ENCODE measurements around the gene CGNL1.

CGNL1 gene

DNA sequence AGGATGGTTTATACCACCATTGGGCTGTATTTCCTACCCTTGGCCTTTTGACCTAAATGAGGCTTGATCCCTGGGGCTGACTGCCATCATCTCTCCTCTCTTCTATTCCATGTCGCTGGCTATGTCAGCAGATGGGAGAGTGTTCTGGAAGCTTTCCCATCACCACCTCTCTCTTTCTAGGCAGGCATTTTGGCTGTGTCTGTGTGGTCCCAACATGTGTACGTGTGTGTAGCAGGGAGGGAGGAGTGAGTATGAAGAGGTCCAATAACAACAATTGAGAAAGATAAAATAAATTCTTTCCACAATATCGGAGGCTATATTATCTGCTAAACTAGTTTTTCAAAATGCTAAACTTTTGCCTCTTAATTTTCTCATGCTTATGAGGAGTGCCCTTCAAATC, 34.1 kb downstream of the CGNL1 start:
- Histone ChIP-seq H3K4me1 (ENCODE audit: control insufficient read depth, insufficient read depth, low read length) (no peaks in the 10 kb centered on the region), H3K36me3 (ENCODE audit: control insufficient read depth in 2 of 2, insufficient read depth in 1 of 2, low read length in 2 of 2) (no peaks in the 10 kb centered on the region), H3K9me3 (ENCODE audit: control insufficient read depth, insufficient read depth, low read depth, low read length) (no peaks in the 10 kb centered on the region), H3K4me3 (ENCODE audit: low read depth, low read length) (no peak overlapping the region), H3K27ac (ENCODE audit: extremely low read depth, low read depth, low read length) (no peak overlapping the region)
- TF ChIP-seq ZNF426 (tag by site-specific recombination; IDR thresholded peaks at IDR 0.05) = no peak
- no peak for TF ChIP-seq ZNF704 (tag by site-specific recombination; IDR thresholded peaks at IDR 0.05)
- TF ChIP-seq ZNF600 (tag by site-specific recombination; IDR thresholded peaks at IDR 0.05) = no peak
- TF ChIP-seq ZNF658 (tag by site-specific recombination; IDR thresholded peaks at IDR 0.05) = no peak
- no peak for TF ChIP-seq ZNF777 (tag by site-specific recombination; IDR thresholded peaks at IDR 0.05; ENCODE audit: borderline replicate concordance)
- no peak for TF ChIP-seq TRIM28 (IDR thresholded peaks at IDR 0.05; ENCODE audit: borderline replicate concordance, low read length)
- TF ChIP-seq ZBTB7A (tag by site-specific recombination; IDR thresholded peaks at IDR 0.05; ENCODE audit: low read depth) = no peak
- ChIA-PET POLR2A (no interaction called here), CTCF (no interaction called here)

DNA sequence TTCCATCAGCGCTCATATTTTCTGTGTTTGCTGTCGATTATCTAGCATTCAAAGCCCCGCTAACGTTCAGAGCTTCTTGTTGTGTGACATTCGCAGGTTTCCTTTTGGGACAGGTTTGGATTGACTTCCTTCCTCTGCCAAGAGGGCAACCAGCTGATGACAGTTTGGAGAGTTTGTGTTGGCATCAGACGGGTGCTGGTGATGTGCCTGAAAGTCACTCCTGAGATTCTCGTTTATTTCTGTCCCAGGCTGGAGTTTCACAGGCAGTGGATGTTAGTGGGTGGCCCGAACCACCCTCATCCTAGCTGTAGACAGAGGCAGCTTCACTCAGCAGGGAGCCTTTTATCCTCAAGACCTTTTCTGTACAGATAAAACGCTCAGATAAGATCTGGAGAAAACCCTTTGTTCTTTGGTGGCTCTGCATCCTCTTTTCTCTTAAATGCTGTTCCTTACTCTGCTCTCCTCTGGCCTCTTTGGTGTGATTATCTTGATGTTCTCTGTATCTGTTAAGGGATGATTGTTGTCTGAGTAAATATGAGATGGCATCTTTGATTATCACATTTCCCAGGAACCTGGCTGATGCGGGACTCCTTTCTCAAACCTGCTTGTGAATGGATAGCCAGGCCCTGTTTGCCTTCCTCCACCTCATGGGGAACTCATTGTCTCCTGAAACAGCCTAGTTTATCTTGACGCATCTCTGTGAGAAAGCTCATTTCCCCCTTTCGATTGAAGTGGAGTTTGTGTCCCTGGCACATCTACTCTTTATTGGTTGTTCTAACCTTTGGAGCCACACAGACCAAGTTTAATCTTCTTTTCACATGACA, 35.9 kb downstream of the CGNL1 start:
- POLR2A ChIA-PET = no interaction called here
- no peak overlapping the region for H3K4me3 ChIP-seq (ENCODE audit: low read depth, low read length)
- H3K9me3 ChIP-seq (ENCODE audit: control insufficient read depth, insufficient read depth, low read depth, low read length) = no peaks in the 10 kb centered on the region
- no peaks in the 10 kb centered on the region for H3K36me3 ChIP-seq (ENCODE audit: control insufficient read depth in 2 of 2, insufficient read depth in 1 of 2, low read length in 2 of 2)
- CTCF ChIA-PET = no interaction called here
- no peak overlapping the region for H3K27ac ChIP-seq (ENCODE audit: extremely low read depth, low read depth, low read length)
- TF ChIP-seq ZNF785 (tag by site-specific recombination; IDR thresholded peaks at IDR 0.05) = no peak
- peak; percentile 40; the same call in 1 of the 2 replicates for TF ChIP-seq TCF7L2 (IDR thresholded peaks at IDR 0.05; ENCODE audit: borderline replicate concordance, low read depth, low read length)
- H3K4me1 ChIP-seq (ENCODE audit: control insufficient read depth, insufficient read depth, low read length) = no peaks in the 10 kb centered on the region

GRCh38 chr15:57415602-57416001, 39.3 kb downstream of the CGNL1 start:
- H3K9me3 ChIP-seq (ENCODE audit: control insufficient read depth, insufficient read depth, low read depth, low read length) = no peaks in the 10 kb centered on the region
- H3K36me3 ChIP-seq (ENCODE audit: control insufficient read depth in 2 of 2, insufficient read depth in 1 of 2, low read length in 2 of 2) = no peaks in the 10 kb centered on the region
- H3K4me3 ChIP-seq (ENCODE audit: low read depth, low read length) = no peak overlapping the region
- no peaks in the 10 kb centered on the region for H3K4me1 ChIP-seq (ENCODE audit: control insufficient read depth, insufficient read depth, low read length)
- CTCF ChIA-PET = no interaction called here
- POLR2A ChIA-PET = no interaction called here
- no peak for TF ChIP-seq GFI1B (tag by site-specific recombination; IDR thresholded peaks at IDR 0.05)
- no peak for TF ChIP-seq MZF1 (tag by site-specific recombination; IDR thresholded peaks at IDR 0.05; ENCODE audit: borderline replicate concordance)
- TF ChIP-seq ZNF768 (tag by site-specific recombination; IDR thresholded peaks at IDR 0.05) = no peak
- no peak for TF ChIP-seq ZNF121 (tag by site-specific recombination; IDR thresholded peaks at IDR 0.05)
- TF ChIP-seq ZBTB1 (tag by site-specific recombination; IDR thresholded peaks at IDR 0.05) = no peak
- TF ChIP-seq, protein P1, sequence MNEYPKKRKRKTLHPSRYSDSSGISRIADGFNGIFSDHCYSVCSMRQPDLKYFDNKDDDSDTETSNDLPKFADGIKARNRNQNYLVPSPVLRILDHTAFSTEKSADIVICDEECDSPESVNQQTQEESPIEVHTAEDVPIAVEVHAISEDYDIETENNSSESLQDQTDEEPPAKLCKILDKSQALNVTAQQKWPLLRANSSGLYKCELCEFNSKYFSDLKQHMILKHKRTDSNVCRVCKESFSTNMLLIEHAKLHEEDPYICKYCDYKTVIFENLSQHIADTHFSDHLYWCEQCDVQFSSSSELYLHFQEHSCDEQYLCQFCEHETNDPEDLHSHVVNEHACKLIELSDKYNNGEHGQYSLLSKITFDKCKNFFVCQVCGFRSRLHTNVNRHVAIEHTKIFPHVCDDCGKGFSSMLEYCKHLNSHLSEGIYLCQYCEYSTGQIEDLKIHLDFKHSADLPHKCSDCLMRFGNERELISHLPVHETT (tag by site-specific recombination; IDR thresholded peaks at IDR 0.05) = no peak
- no peak for TF ChIP-seq ZNF2 (tag by site-specific recombination; IDR thresholded peaks at IDR 0.05)
- H3K27ac ChIP-seq (ENCODE audit: extremely low read depth, low read depth, low read length) = no peak overlapping the region

DNA sequence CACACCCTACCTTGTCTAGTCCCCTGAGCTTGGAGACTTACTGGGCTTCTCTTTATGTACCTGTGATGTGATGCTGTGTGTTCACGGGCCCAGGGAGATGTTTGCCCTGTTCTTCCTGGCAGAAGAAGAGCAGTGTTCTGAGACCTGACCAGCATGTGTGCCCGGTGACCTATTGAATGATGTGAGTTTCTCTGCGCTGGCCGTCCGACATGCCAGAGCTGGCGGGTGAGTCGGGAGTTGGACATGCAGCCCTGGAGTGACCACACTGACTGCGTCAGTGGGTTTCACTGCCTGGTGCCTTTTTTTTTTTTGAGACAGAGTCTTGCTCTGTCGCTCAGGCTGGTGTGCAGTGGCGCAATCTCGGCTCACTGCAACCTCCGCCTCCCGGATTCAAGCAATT, 42.3 kb downstream of the CGNL1 start:
- TF ChIP-seq SETDB1 (IDR thresholded peaks at IDR 0.05; ENCODE audit: insufficient read length, low read length) = no peak
- H3K4me3 ChIP-seq (ENCODE audit: low read depth, low read length) = no peak overlapping the region
- H3K27ac ChIP-seq (ENCODE audit: extremely low read depth, low read depth, low read length) = no peak overlapping the region
- H3K36me3 ChIP-seq (ENCODE audit: control insufficient read depth in 2 of 2, insufficient read depth in 1 of 2, low read length in 2 of 2) = no peaks in the 10 kb centered on the region
- ChIA-PET POLR2A (no interaction called here), CTCF (interaction anchor here (0.6 kb wide), 1 partner anchor 112 kb away, joined by 3 read pairs; no protein-coding TSS in a partner anchor)
- H3K4me1 ChIP-seq (ENCODE audit: control insufficient read depth, insufficient read depth, low read length) = no peaks in the 10 kb centered on the region
- H3K9me3 ChIP-seq (ENCODE audit: control insufficient read depth, insufficient read depth, low read depth, low read length) = no peaks in the 10 kb centered on the region
